RWPE2 (cell line): Measurements from ENCODE around the gene SLC15A1.

Source experiments
- ATAC-seq: fragments of 200-7000 bp; cut with Tn5 transposase; 3 replicates; pipeline ENCODE4 v1.9.1; 2021; ENCODE audit warnings: low read depth
- DNase-seq: peaks from one replicate; pipeline ENCODE4 v3.0.0-alpha.2; 2020; ENCODE audit warnings: low spot score
- H3K27ac ChIP-seq: fragments of 450-650 bp; 2 replicates; pipeline ENCODE4 v1.5.1; 2017; ENCODE audit warnings: mild to moderate bottlenecking; ENCODE audit not compliant: poor library complexity, severe bottlenecking
- H3K27me3 ChIP-seq: fragments of 250-450 bp; sonication (Bioruptor Pico); 2 replicates; pipeline ENCODE4 v1.5.1; 2021; ENCODE audit warnings: mild to moderate bottlenecking, moderate library complexity; ENCODE audit not compliant: insufficient read depth, poor library complexity, severe bottlenecking
- H3K36me3 ChIP-seq: fragments of 250-450 bp; sonication (Bioruptor Pico); 2 replicates; pipeline ENCODE4 v1.5.1; 2020; ENCODE audit warnings: low read depth, mild to moderate bottlenecking, moderate library complexity
- H3K4me1 ChIP-seq: fragments of 250-450 bp; sonication (Bioruptor Pico); 2 replicates; pipeline ENCODE4 v1.5.1; 2021; ENCODE audit warnings: mild to moderate bottlenecking, moderate library complexity; ENCODE audit not compliant: insufficient read depth, poor library complexity, severe bottlenecking
- H3K4me3 ChIP-seq: fragments of 250-450 bp; sonication (Bioruptor Pico); 2 replicates; pipeline ENCODE4 v1.5.1; 2021; ENCODE audit warnings: mild to moderate bottlenecking, moderate library complexity; ENCODE audit not compliant: severe bottlenecking
- H3K9me3 ChIP-seq: fragments of 250-450 bp; sonication (Bioruptor Pico); 2 replicates; pipeline ENCODE4 v1.5.1; 2021; ENCODE audit warnings: mild to moderate bottlenecking, moderate library complexity; ENCODE audit not compliant: severe bottlenecking
- CTCF ChIP-seq: fragments of 450-650 bp; IDR thresholded peaks from one replicate; pipeline ENCODE4 v1.5.1; 2017; ENCODE audit warnings: mild to moderate bottlenecking, moderate library complexity; ENCODE audit not compliant: poor library complexity, severe bottlenecking

The SLC15A1 gene

GRCh38 chr13:98797456-98797855, 45.0 kb upstream of the SLC15A1 start:
- ATAC-seq (no peak), DNase-seq (no peak)
- H3K27ac ChIP-seq: no peak overlapping the region
- H3K4me3 ChIP-seq: no peak overlapping the region
- TF ChIP-seq CTCF: no peak
- peaks cover 39% of the 10 kb centered on the region for H3K36me3 ChIP-seq
- H3K9me3 ChIP-seq: no peaks in the 10 kb centered on the region
- no peaks in the 10 kb centered on the region for H3K27me3 ChIP-seq
- no peaks in the 10 kb centered on the region for H3K4me1 ChIP-seq

- TF ChIP-seq CTCF: no peak
- Histone ChIP-seq H3K9me3 (no peaks in the 10 kb centered on the region), H3K4me3 (no peak overlapping the region), H3K27ac (no peak overlapping the region), H3K4me1 (no peaks in the 10 kb centered on the region), H3K36me3 (peaks cover 39% of the 10 kb centered on the region), H3K27me3 (no peaks in the 10 kb centered on the region)
- ATAC-seq (no peak), DNase-seq (no peak)
Observed at GRCh38 chr13:98796798-98797197, 44.3 kb upstream of the SLC15A1 start.

- Histone ChIP-seq H3K36me3 (peaks cover 39% of the 10 kb centered on the region), H3K9me3 (no peaks in the 10 kb centered on the region), H3K4me1 (no peaks in the 10 kb centered on the region), H3K27me3 (no peaks in the 10 kb centered on the region), H3K4me3 (no peak overlapping the region), H3K27ac (no peak overlapping the region)
- no peak for ATAC-seq
- no peak for DNase-seq
- TF ChIP-seq CTCF: no peak
Observed at GRCh38 chr13:98796191-98796590, 43.7 kb upstream of the SLC15A1 start.

- Histone ChIP-seq H3K27me3 (no peaks in the 10 kb centered on the region), H3K9me3 (no peaks in the 10 kb centered on the region), H3K4me1 (no peaks in the 10 kb centered on the region), H3K4me3 (no peak overlapping the region), H3K27ac (no peak overlapping the region), H3K36me3 (peaks cover 39% of the 10 kb centered on the region)
- TF ChIP-seq CTCF: no peak
- no peak for DNase-seq
- ATAC-seq: no peak
Observed at GRCh38 chr13:98795220-98795619, 42.7 kb upstream of the SLC15A1 start.

- Histone ChIP-seq H3K36me3 (peaks cover 32% of the 10 kb centered on the region), H3K4me1 (no peaks in the 10 kb centered on the region), H3K4me3 (no peak overlapping the region), H3K27me3 (no peaks in the 10 kb centered on the region), H3K9me3 (no peaks in the 10 kb centered on the region), H3K27ac (no peak overlapping the region)
- TF ChIP-seq CTCF: no peak
- DNase-seq (no peak), ATAC-seq (no peak)
Observed at GRCh38 chr13:98794498-98794897, 42.0 kb upstream of the SLC15A1 start.
